RWPE1 (cell line): ENCODE measurements around the gene TUNAR.

Source experiments
- CTCF ChIA-PET: fragments of 350-600 bp; sonication (Branson Sonifier 250); formaldehyde crosslinking; extraction: SDS; loops from one replicate; lab custom pipeline; 2021; lab: Yijun Ruan, JAX
- POLR2A ChIA-PET: fragments of 400-600 bp; formaldehyde crosslinking; extraction: SDS; loops from one replicate; lab custom pipeline; 2020; ENCODE audit warnings: antibody characterized with exemption; ENCODE audit not compliant: low non-redundant PET; lab: Yijun Ruan, JAX
- DNase-seq: peaks from one replicate; pipeline ENCODE4 v3.0.0; 2012; ENCODE audit warnings: low spot score
- H3K27ac ChIP-seq: fragments of 450-650 bp; 2 replicates; pipeline ENCODE4 v1.5.1; 2017
- CTCF ChIP-seq: fragments of 450-650 bp; conservative IDR thresholded peaks from 2 replicates; pipeline ENCODE4 v1.5.1; 2017; ENCODE audit warnings: low read depth, mild to moderate bottlenecking

The TUNAR gene

GRCh38 chr14:95832012-95832411, 44.6 kb upstream of the TUNAR start:
- no peak for DNase-seq
- CTCF ChIA-PET: no interaction called here
- POLR2A ChIA-PET: no interaction called here
- TF ChIP-seq CTCF: no peak
- H3K27ac ChIP-seq: no peak overlapping the region

DNA sequence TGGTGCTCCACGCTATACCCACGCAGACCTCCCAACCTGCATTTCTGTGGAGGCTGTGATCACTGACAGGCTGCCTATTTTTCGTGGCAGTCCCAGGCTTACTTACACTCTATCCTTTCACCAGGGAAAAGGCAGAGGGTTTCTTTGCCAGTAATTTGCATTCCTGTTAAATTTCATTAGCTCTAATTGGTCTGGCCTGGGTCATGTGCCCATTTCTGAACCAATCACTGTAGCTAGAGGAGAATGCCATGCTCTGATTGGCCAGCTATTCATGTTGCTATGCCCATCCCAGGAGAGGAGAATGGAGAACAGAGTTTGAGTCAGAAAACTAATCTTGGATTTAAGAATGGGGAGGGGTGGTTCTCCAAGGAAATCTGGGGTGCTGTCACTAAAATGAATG, 43.2 kb upstream of the TUNAR start:
- CTCF ChIA-PET: no interaction called here
- no peak for TF ChIP-seq CTCF
- no peak overlapping the region for H3K27ac ChIP-seq
- POLR2A ChIA-PET: no interaction called here
- no peak for DNase-seq

GRCh38 chr14:95834496-95834895, 42.1 kb upstream of the TUNAR start:
- DNase-seq: no peak
- no peak for TF ChIP-seq CTCF
- CTCF ChIA-PET: no interaction called here
- no peak overlapping the region for H3K27ac ChIP-seq
- POLR2A ChIA-PET: no interaction called here

DNA sequence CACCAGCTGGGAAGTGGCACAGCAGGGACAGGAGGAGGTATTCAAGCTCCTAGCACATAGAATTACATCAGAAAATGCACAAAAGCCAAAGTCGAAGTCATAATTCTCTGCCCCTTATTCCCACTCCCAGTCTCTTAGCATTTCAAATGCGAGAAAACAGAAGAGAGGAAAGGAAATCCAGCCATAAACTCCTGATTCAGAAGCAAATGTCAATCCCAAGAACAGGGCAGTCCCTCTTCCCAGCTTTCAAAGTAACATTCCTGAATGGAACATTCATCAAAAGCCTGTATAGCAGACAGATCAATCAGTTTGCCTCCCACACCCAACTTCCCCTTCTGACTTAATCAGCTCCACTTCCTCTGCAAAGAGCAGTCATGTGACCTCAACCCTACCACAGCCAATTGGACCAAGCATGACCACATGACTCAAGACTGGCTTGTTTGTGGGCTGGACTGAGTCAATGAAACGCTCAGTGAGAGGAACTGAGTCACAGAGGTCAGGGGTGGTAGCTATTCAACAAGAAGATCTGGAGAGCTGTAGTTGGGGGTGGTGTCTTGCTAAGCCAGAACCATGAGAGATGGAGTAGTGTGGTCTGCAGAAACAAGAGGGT, 41.4 kb upstream of the TUNAR start:
- ChIA-PET CTCF (interaction anchor here (0.6 kb wide), 1 partner anchor 797 kb away, joined by 5 read pairs; no protein-coding TSS in a partner anchor), POLR2A (no interaction called here)
- no peak overlapping the region for H3K27ac ChIP-seq
- TF ChIP-seq CTCF: no peak
- DNase-seq: no peak

DNA sequence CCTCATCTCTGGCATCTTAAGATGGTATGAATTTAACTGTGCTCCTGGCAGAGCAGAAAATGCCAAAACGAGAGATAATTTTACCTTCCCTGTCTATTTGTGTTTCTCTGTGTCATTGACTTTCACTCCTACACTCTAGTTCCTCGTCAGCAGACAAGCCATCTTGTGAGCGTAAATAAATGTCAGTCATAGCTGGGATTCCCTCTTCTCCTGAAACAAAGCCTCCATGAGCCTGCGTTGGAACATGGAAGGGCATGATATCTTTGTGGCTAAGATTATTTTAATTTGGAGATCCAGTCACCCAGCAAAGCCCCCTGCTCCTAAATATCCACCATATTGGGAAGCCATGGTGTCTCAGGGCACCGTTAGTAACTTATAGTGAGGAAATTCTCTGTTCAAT, 37.8 kb upstream of the TUNAR start:
- no peak overlapping the region for H3K27ac ChIP-seq
- TF ChIP-seq CTCF: no peak
- ChIA-PET POLR2A (no interaction called here), CTCF (no interaction called here)
- no peak for DNase-seq

DNA sequence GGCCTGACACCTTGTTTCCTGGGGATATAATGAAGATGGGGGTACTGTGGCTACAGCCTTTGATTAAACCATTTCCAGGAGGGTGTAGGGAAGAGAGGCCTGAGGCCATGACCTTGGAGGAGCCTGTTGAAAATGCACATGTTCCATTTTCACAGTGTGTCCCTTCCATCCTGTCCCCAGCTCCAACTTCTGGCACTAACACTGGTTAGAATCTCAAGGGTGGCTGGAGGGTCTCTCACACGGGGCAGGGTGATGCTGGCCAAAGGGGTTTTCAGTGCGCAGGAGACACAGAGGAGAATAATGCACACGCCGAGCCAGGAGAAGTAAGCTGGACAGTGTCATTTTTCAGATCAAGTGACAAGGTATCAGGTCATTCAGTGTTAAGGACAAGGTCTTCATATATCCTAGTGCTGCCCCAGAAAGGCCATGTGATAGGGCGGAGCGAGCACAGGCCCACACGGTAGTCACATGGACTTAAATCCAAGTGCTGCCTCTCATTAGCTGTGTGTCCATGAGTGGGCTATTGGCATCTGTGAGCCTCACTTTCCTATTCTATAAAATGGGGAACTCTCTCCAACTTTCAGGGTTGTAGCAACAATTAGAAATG, 36.4 kb upstream of the TUNAR start:
- no peak for TF ChIP-seq CTCF
- ChIA-PET CTCF (interaction anchor here (0.6 kb wide), 2 partner anchors 105 to 158 kb away, joined by 3 to 5 read pairs; no protein-coding TSS in a partner anchor), POLR2A (no interaction called here)
- no peak for DNase-seq
- no peak overlapping the region for H3K27ac ChIP-seq
